Cardiac muscle cell (in vitro differentiated cells and primary cell): ENCODE data around the gene TAF1C. TPM values are rescaled to one million over a fixed set of nuclear protein-coding genes. Genes with fewer than 3 reads are reported as not detected.

Experiments used
- DNase-seq, 2 donors: peaks; one replicate each; pipeline versions ENCODE4 v3.0.0 to v3.0.0-alpha.2; 2010 to 2017; ENCODE audit warnings: low read depth in 1 of 2, low spot score in 1 of 2
- H3K27ac ChIP-seq: fragments of 200-600 bp; sonication (generic); 2 replicates; pipeline ENCODE4 v1.5.1; 2016
- H3K27me3 ChIP-seq: fragments of 200-600 bp; sonication (generic); 2 replicates; pipeline ENCODE4 v1.6.0; 2016; ENCODE audit warnings: control low read depth
- H3K36me3 ChIP-seq: fragments of 200-600 bp; sonication (generic); 2 replicates; pipeline ENCODE4 v1.5.1; 2016; ENCODE audit warnings: control low read depth
- H3K4me1 ChIP-seq: fragments of 200-600 bp; sonication (generic); 2 replicates; pipeline ENCODE4 v1.8.1; 2017; ENCODE audit warnings: low read depth, mild to moderate bottlenecking, mixed run types
- H3K4me3 ChIP-seq: fragments of 200-600 bp; sonication (generic); 2 replicates; pipeline ENCODE4 v1.5.1; 2016; ENCODE audit warnings: mild to moderate bottlenecking
- H3K9me3 ChIP-seq: fragments of 200-600 bp; sonication (generic); 2 replicates; pipeline ENCODE4 v1.5.1; 2017; ENCODE audit warnings: low read depth, mild to moderate bottlenecking, control low read depth
- polyA plus RNA-seq: library from polyadenylated mRNA; unstranded; fragments of >200 nt; fragmentation: Nextera tagmentation; extraction: Ambion mirVana; gene quantifications from 2 replicates; pipeline ENCODE4 v1.2.1, GENCODE V29; 2016
- total RNA-seq: library from RNA; depleted of rRNA; stranded (reverse); fragments of >200 nt; gene quantifications from 2 replicates; pipeline ENCODE4 v1.2.3, GENCODE V29; 2016
- TF ChIP-seq, protein P1 (sequence below): IDR thresholded peaks from 2 replicates; pipeline ENCODE4 v1.5.1; 2012; ENCODE audit warnings: low read depth, mild to moderate bottlenecking, low read length

TAF1C gene
- total and polyA plus RNA-seq, 2 experiments from 2014 or later, result 54.8 to 73.4 TPM

DNA sequence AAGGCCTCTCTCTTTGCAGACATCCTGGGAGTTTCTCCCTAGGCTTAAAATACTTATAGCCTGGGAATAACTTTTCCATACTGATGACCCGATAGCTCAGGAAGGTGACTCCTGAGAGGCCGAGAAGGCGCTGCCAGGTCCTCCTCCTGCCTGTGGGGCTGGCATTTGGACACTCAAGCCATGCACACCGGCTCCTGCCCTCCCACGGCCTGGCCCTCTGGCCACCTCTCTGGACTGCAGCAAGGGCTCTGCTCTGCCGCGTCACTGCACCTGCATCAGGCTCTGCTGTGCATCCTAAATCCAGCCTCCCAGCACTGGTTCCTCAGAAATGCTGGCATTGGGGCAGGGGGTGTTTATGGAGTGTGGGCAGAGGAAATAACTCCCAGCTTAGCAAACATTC is 38.7 kb upstream of the TAF1C start:
- H3K36me3 ChIP-seq, result no peaks in the 10 kb centered on the region
- no peak for DNase-seq
- H3K27ac ChIP-seq, result no peak overlapping the region
- no peak overlapping the region for H3K4me3 ChIP-seq
- no peaks in the 10 kb centered on the region for H3K9me3 ChIP-seq
- TF ChIP-seq, protein P1, sequence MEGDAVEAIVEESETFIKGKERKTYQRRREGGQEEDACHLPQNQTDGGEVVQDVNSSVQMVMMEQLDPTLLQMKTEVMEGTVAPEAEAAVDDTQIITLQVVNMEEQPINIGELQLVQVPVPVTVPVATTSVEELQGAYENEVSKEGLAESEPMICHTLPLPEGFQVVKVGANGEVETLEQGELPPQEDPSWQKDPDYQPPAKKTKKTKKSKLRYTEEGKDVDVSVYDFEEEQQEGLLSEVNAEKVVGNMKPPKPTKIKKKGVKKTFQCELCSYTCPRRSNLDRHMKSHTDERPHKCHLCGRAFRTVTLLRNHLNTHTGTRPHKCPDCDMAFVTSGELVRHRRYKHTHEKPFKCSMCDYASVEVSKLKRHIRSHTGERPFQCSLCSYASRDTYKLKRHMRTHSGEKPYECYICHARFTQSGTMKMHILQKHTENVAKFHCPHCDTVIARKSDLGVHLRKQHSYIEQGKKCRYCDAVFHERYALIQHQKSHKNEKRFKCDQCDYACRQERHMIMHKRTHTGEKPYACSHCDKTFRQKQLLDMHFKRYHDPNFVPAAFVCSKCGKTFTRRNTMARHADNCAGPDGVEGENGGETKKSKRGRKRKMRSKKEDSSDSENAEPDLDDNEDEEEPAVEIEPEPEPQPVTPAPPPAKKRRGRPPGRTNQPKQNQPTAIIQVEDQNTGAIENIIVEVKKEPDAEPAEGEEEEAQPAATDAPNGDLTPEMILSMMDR, result no peak
- H3K4me1 ChIP-seq, result no peaks in the 10 kb centered on the region
- H3K27me3 ChIP-seq, result no peaks in the 10 kb centered on the region

DNA sequence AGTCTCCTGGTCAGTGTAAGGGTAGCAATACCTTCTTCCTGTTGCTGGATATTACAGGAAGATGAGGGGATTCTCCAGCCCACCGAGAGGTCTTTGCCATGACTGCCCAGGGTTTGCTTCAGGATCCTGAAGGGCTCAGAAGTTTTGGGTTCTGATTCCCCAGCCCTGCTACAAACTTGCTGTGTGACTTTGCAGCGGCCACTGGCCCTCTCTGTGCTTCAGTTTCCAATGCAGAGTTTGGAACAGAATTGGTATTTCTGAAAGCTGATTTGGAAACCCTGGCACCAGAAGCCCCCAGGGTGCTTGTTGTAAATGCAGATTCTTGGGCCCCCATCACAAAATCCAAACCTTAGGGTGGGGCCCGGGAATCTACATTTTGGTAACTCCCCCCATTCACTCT is 38.3 kb upstream of the TAF1C start:
- Histone ChIP-seq H3K4me1 (no peaks in the 10 kb centered on the region), H3K27ac (no peak overlapping the region), H3K27me3 (no peaks in the 10 kb centered on the region), H3K4me3 (no peak overlapping the region), H3K36me3 (no peaks in the 10 kb centered on the region), H3K9me3 (no peaks in the 10 kb centered on the region)
- TF ChIP-seq, protein P1, result no peak
- DNase-seq, result no peak

DNA sequence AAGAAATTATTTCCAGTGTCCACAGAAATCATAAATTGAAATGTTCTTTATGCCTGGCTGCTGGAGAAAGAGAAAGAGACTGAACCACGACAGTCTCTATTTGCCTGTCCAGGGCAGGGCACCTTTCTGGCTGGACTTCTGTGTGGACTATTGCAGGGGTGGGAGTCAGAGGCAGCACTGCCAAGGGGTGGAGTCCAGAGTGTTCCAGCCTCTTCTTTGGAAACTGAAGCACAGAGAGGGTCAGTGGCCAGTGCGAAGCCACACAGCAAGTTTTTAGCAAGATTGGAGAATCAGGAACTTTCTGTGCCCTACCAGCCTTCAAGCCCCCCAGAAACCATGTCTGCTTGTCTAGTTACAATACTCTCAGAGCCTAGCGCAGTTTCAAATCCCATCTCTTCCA is 37.7 kb upstream of the TAF1C start:
- H3K9me3 ChIP-seq, result no peaks in the 10 kb centered on the region
- TF ChIP-seq, protein P1, result no peak
- H3K36me3 ChIP-seq, result no peaks in the 10 kb centered on the region
- no peak overlapping the region for H3K4me3 ChIP-seq
- no peak overlapping the region for H3K27ac ChIP-seq
- no peaks in the 10 kb centered on the region for H3K4me1 ChIP-seq
- no peak for DNase-seq
- H3K27me3 ChIP-seq, result no peaks in the 10 kb centered on the region

DNA sequence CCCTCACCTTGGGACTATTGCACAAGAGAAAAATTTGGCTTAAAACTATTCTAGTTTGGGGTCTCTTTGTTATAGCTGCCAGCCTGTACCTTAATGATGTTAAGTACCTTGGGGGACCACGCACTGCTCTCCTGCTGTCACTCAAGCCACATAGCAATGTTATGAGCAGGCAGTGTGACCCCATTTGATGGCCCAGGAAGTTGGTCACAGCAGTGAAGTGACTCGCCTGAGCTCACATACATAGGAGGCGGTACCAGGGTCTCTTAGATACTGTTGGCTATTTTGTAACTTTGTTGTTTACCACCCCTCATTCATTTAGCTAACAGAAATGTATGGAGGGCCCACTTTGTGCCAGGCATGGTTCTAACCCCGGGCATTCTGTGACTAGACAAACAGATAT is 36.6 kb upstream of the TAF1C start:
- Histone ChIP-seq H3K36me3 (no peaks in the 10 kb centered on the region), H3K27ac (no peak overlapping the region), H3K9me3 (no peaks in the 10 kb centered on the region), H3K27me3 (no peaks in the 10 kb centered on the region), H3K4me1 (no peaks in the 10 kb centered on the region), H3K4me3 (no peak overlapping the region)
- DNase-seq, result no peak
- TF ChIP-seq, protein P1, result no peak

DNA sequence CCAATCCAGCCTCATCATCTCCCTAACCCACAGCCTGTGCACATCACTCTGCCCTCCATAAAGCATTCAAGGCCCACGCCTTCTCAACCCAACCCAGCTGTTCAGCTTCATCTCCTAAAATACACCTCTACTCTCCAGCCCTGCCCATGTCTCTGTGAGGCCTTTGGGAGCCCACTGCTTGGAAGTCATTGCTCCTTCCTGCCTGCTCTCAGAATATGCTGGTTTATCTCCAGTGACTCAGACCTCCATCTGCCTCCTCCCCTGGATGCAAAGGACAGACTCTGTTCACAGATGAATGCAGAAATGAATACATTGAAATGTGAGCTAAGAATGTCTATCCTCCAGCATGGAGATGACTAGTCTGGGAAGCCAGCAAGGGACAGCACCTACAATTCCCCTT is 34.0 kb upstream of the TAF1C start:
- H3K4me1 ChIP-seq, result no peaks in the 10 kb centered on the region
- DNase-seq, result peak in 1 of 2 donors; percentile 71
- TF ChIP-seq, protein P1, result no peak
- H3K27ac ChIP-seq, result no peak overlapping the region
- H3K4me3 ChIP-seq, result no peak overlapping the region
- no peaks in the 10 kb centered on the region for H3K36me3 ChIP-seq
- no peaks in the 10 kb centered on the region for H3K9me3 ChIP-seq
- H3K27me3 ChIP-seq, result no peaks in the 10 kb centered on the region

DNA sequence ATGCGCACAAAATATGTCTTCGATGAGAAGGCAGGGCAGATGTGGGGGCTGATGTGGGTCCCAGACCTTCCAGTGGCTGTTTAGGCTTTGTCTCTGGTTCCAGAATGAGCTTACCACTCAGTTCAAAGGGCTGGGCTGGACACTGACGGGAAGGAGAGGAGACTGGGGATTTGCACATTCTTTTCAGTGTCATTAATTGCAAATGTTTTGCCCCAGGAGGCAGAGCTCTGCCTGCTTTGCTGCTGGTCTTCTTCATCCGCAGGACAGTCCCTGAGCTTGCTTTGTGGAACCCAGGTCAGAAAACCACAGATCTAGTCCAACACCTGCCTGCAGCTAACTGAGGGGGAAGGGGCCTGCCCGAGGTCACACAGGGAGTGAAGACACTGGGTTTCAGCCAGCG is 32.1 kb upstream of the TAF1C start:
- H3K27me3 ChIP-seq, result no peaks in the 10 kb centered on the region
- H3K4me1 ChIP-seq, result peaks cover 6% of the 10 kb centered on the region
- H3K9me3 ChIP-seq, result no peaks in the 10 kb centered on the region
- DNase-seq, result no peak
- H3K4me3 ChIP-seq, result no peak overlapping the region
- H3K27ac ChIP-seq, result no peak overlapping the region
- TF ChIP-seq, protein P1, result no peak
- H3K36me3 ChIP-seq, result no peaks in the 10 kb centered on the region
